Ishikawa (cell line): Measurements from ENCODE around the gene GAMT.

Source experiments
- TCF12 ChIP-seq: IDR thresholded peaks from 2 replicates; pipeline ENCODE4 v1.6.1; 2012; ENCODE audit warnings: low read depth
- TF ChIP-seq, protein P1 (sequence below): IDR thresholded peaks from 2 replicates; pipeline ENCODE4 v1.6.1; 2012; ENCODE audit warnings: low read depth, mild to moderate bottlenecking

DNA sequence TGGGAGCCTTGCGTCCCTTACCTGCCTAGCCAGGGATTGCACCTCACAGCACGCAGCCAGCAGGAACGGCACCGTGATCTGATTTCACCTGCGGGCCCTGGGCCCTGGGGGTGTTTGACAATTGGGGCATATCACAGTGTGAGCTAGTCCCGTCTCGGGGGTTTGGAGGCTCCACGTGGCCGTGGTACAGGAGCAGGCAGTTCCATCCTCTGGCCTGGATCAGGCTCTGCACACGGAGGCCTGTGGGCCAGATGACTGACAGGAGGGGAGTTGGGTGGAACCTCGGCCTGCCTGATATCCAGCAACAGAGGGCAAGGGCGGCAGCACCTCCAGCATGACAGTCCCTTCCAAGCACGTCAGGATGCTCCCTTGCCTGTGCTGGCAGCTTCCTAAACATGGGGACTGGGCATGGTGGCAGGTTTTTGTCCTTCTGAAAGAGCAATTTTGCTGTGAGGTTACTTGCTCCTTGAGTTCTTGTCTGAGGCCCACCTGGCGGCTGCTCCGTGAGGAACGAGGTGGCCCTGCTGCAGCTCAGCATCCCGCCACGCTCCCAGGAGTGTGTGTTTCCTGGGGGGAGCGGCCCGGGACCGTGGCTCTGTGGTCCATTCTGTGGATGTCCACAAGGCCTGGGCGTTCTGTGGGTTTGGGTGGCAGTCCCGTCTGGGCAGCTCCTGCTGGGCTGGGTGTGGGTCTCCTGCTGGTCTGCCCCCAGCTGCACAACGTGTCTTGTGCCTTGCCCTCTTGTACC lies 30.6 kb upstream of the GAMT start:
- TF ChIP-seq TCF12, result no peak
- TF ChIP-seq, protein P1, sequence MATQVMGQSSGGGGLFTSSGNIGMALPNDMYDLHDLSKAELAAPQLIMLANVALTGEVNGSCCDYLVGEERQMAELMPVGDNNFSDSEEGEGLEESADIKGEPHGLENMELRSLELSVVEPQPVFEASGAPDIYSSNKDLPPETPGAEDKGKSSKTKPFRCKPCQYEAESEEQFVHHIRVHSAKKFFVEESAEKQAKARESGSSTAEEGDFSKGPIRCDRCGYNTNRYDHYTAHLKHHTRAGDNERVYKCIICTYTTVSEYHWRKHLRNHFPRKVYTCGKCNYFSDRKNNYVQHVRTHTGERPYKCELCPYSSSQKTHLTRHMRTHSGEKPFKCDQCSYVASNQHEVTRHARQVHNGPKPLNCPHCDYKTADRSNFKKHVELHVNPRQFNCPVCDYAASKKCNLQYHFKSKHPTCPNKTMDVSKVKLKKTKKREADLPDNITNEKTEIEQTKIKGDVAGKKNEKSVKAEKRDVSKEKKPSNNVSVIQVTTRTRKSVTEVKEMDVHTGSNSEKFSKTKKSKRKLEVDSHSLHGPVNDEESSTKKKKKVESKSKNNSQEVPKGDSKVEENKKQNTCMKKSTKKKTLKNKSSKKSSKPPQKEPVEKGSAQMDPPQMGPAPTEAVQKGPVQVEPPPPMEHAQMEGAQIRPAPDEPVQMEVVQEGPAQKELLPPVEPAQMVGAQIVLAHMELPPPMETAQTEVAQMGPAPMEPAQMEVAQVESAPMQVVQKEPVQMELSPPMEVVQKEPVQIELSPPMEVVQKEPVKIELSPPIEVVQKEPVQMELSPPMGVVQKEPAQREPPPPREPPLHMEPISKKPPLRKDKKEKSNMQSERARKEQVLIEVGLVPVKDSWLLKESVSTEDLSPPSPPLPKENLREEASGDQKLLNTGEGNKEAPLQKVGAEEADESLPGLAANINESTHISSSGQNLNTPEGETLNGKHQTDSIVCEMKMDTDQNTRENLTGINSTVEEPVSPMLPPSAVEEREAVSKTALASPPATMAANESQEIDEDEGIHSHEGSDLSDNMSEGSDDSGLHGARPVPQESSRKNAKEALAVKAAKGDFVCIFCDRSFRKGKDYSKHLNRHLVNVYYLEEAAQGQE, result no peak
